Neural progenitor cell (in vitro differentiated cells): ENCODE measurements around the gene ADGRF4. TPM values are rescaled to one million over a fixed set of nuclear protein-coding genes. Genes with fewer than 3 reads are reported as not detected.
A peak's percentile ranks its signal among the peaks of the same experiment; 100 is the strongest.

Experiments used
- DNase-seq: peaks from one replicate; pipeline ENCODE4 v3.0.0-alpha.2; 2016; ENCODE audit warnings: low spot score
- H2AFZ ChIP-seq: fragments of 200-600 bp; sonication (generic); replicated peaks from 2 replicates; pipeline ENCODE4 v1.6.1; 2016; ENCODE audit warnings: antibody characterized with exemption
- H3F3A ChIP-seq: fragments of 200-600 bp; sonication (generic); 2 replicates; pipeline ENCODE4 v1.6.1; 2016; ENCODE audit warnings: antibody characterized with exemption, low read depth
- H3K27ac ChIP-seq: fragments of 200-600 bp; sonication (generic); 2 replicates; pipeline ENCODE4 v1.5.1; 2016; ENCODE audit warnings: mild to moderate bottlenecking
- H3K27me3 ChIP-seq: fragments of 200-600 bp; sonication (generic); 2 replicates; pipeline ENCODE4 v1.6.1; 2016; ENCODE audit warnings: mild to moderate bottlenecking, moderate library complexity
- H3K36me3 ChIP-seq: fragments of 200-600 bp; sonication (generic); 2 replicates; pipeline ENCODE4 v1.5.1; 2016
- H3K4me1 ChIP-seq: fragments of 200-600 bp; sonication (generic); 2 replicates; pipeline ENCODE4 v1.6.1; 2016; ENCODE audit warnings: mixed run types
- H3K4me2 ChIP-seq: fragments of 200-600 bp; sonication (generic); 2 replicates; pipeline ENCODE4 v1.6.1; 2016
- H3K4me3 ChIP-seq: fragments of 200-600 bp; sonication (generic); 2 replicates; pipeline ENCODE4 v1.5.1; 2016
- H3K79me2 ChIP-seq: fragments of 200-600 bp; sonication (generic); 2 replicates; pipeline ENCODE4 v1.6.1; 2016; ENCODE audit warnings: low read depth
- H3K9ac ChIP-seq: fragments of 200-600 bp; sonication (generic); 2 replicates; pipeline ENCODE4 v1.6.1; 2016
- H3K9me3 ChIP-seq: fragments of 200-600 bp; sonication (generic); 2 replicates; pipeline ENCODE4 v1.5.1; 2016; ENCODE audit warnings: low read depth
- H4K20me1 ChIP-seq: fragments of 200-600 bp; sonication (generic); 2 replicates; pipeline ENCODE4 v1.6.1; 2016; ENCODE audit warnings: low read depth
- H3K27ac Mint-ChIP-seq: 3 replicates; pipeline ENCODE4 v1.8.0; 2021; ENCODE audit warnings: mixed read lengths
- H3K27me3 Mint-ChIP-seq: 2 replicates; pipeline ENCODE4 v1.8.0; 2022; ENCODE audit warnings: low read depth, mild to moderate bottlenecking, inconsistent platforms, moderate library complexity, mixed read lengths; ENCODE audit not compliant: insufficient read depth
- H3K36me3 Mint-ChIP-seq: 3 replicates; pipeline ENCODE4 v1.8.0; 2021; ENCODE audit warnings: mixed read lengths
- H3K4me1 Mint-ChIP-seq: 3 replicates; pipeline ENCODE4 v1.8.0; 2021; ENCODE audit warnings: mixed read lengths
- H3K4me3 Mint-ChIP-seq: 3 replicates; pipeline ENCODE4 v1.8.0; 2021; ENCODE audit warnings: mild to moderate bottlenecking, moderate library complexity, mixed read lengths
- H3K9me3 Mint-ChIP-seq: 3 replicates; pipeline ENCODE4 v1.8.0; 2020; ENCODE audit warnings: mixed read lengths
- CTCF ChIP-seq: fragments of 200-600 bp; sonication (generic); IDR thresholded peaks from 2 replicates; pipeline ENCODE4 v1.5.1; 2017; ENCODE audit warnings: antibody characterized with exemption, mild to moderate bottlenecking
- EZH2 ChIP-seq: fragments of 200-600 bp; sonication (generic); IDR thresholded peaks from 2 replicates; pipeline ENCODE4 v1.6.1; 2017; ENCODE audit warnings: antibody characterized with exemption, mild to moderate bottlenecking, moderate library complexity
- EZH2phosphoT487 ChIP-seq: fragments of 200-600 bp; sonication (generic); IDR thresholded peaks from 2 replicates; pipeline ENCODE4 v1.6.1; 2017; ENCODE audit warnings: antibody characterized with exemption
- total RNA-seq: library from RNA; depleted of rRNA; stranded (reverse); fragments of >200 nt; gene quantifications from 2 replicates; pipeline ENCODE4 v1.2.3, GENCODE V29; 2015; ENCODE audit warnings: low replicate concordance

The ADGRF4 gene
- total RNA-seq, 1 donor from 2014 or later: not detected

GRCh38 chr6:47653706-47654105, 44.7 kb upstream of the ADGRF4 start:
- no peak overlapping the region for H3K27ac ChIP-seq
- H3K9me3 Mint-ChIP-seq: no peaks in the 10 kb centered on the region
- no peaks in the 10 kb centered on the region for H3K9me3 ChIP-seq
- H3K27me3 ChIP-seq: no peaks in the 10 kb centered on the region
- no peak for DNase-seq
- H3K9ac ChIP-seq: no peak overlapping the region
- H4K20me1 ChIP-seq: no peaks in the 10 kb centered on the region
- H3F3A ChIP-seq: no peaks in the 10 kb centered on the region
- H3K27ac Mint-ChIP-seq: no peak overlapping the region
- TF ChIP-seq EZH2 (no peak), CTCF (no peak), EZH2phosphoT487 (no peak)
- H3K36me3 Mint-ChIP-seq: no peaks in the 10 kb centered on the region
- no peak overlapping the region for H3K4me3 ChIP-seq
- H3K36me3 ChIP-seq: no peaks in the 10 kb centered on the region
- H3K4me1 ChIP-seq: peaks cover 16% of the 10 kb centered on the region
- H2AFZ ChIP-seq: no peak overlapping the region
- no peak overlapping the region for H3K4me2 ChIP-seq
- H3K27me3 Mint-ChIP-seq: no peaks in the 10 kb centered on the region
- H3K4me3 Mint-ChIP-seq: no peak overlapping the region
- peaks cover 4% of the 10 kb centered on the region for H3K4me1 Mint-ChIP-seq
- H3K79me2 ChIP-seq: no peaks in the 10 kb centered on the region

- Histone ChIP-seq H3K79me2 (no peaks in the 10 kb centered on the region), H3K36me3 (no peaks in the 10 kb centered on the region), H3K9ac (no peak overlapping the region), H2AFZ (no peak overlapping the region), H4K20me1 (no peaks in the 10 kb centered on the region), H3K4me3 (no peak overlapping the region), H3F3A (no peaks in the 10 kb centered on the region), H3K4me2 (no peak overlapping the region), H3K9me3 (no peaks in the 10 kb centered on the region), H3K27ac (no peak overlapping the region), H3K4me1 (peaks cover 16% of the 10 kb centered on the region), H3K27me3 (no peaks in the 10 kb centered on the region)
- Mint-ChIP-seq H3K27ac (no peak overlapping the region), H3K4me1 (peaks cover 4% of the 10 kb centered on the region), H3K36me3 (no peaks in the 10 kb centered on the region), H3K27me3 (no peaks in the 10 kb centered on the region), H3K9me3 (no peaks in the 10 kb centered on the region), H3K4me3 (no peak overlapping the region)
- no peak for TF ChIP-seq CTCF
- no peak for TF ChIP-seq EZH2
- TF ChIP-seq EZH2phosphoT487: no peak
- no peak for DNase-seq
These were observed 44.1 kb upstream of the ADGRF4 start for GRCh38 chr6:47654255-47654654.

- no peaks in the 10 kb centered on the region for H3K9me3 Mint-ChIP-seq
- peaks cover 4% of the 10 kb centered on the region for H3K4me1 Mint-ChIP-seq
- no peaks in the 10 kb centered on the region for H3K79me2 ChIP-seq
- no peak overlapping the region for H3K9ac ChIP-seq
- no peaks in the 10 kb centered on the region for H4K20me1 ChIP-seq
- TF ChIP-seq EZH2 (no peak), CTCF (no peak), EZH2phosphoT487 (no peak)
- no peak overlapping the region for H3K27ac Mint-ChIP-seq
- H3K4me3 Mint-ChIP-seq: peak overlapping the region; percentile 33
- peak; percentile 50 for DNase-seq
- no peaks in the 10 kb centered on the region for H3K27me3 ChIP-seq
- H3K4me3 ChIP-seq: no peak overlapping the region
- no peaks in the 10 kb centered on the region for H3F3A ChIP-seq
- no peak overlapping the region for H3K27ac ChIP-seq
- H3K36me3 Mint-ChIP-seq: no peaks in the 10 kb centered on the region
- no peaks in the 10 kb centered on the region for H3K9me3 ChIP-seq
- H3K4me2 ChIP-seq: no peak overlapping the region
- H3K27me3 Mint-ChIP-seq: no peaks in the 10 kb centered on the region
- peaks cover 16% of the 10 kb centered on the region for H3K4me1 ChIP-seq
- peak overlapping the region; percentile 7 for H2AFZ ChIP-seq
- no peaks in the 10 kb centered on the region for H3K36me3 ChIP-seq
These were observed 42.4 kb upstream of the ADGRF4 start for GRCh38 chr6:47655719-47656595.
